ENCODE results near the gene PPP1R3G.

GRCh38 chr6:5084781-5085647 lies at the start of gene PPP1R3G:
- TF ChIP-seq, protein P1, sequence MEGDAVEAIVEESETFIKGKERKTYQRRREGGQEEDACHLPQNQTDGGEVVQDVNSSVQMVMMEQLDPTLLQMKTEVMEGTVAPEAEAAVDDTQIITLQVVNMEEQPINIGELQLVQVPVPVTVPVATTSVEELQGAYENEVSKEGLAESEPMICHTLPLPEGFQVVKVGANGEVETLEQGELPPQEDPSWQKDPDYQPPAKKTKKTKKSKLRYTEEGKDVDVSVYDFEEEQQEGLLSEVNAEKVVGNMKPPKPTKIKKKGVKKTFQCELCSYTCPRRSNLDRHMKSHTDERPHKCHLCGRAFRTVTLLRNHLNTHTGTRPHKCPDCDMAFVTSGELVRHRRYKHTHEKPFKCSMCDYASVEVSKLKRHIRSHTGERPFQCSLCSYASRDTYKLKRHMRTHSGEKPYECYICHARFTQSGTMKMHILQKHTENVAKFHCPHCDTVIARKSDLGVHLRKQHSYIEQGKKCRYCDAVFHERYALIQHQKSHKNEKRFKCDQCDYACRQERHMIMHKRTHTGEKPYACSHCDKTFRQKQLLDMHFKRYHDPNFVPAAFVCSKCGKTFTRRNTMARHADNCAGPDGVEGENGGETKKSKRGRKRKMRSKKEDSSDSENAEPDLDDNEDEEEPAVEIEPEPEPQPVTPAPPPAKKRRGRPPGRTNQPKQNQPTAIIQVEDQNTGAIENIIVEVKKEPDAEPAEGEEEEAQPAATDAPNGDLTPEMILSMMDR (IDR thresholded peaks at IDR 0.05), result no peak
- no peak for TF ChIP-seq POLR2A (IDR thresholded peaks at IDR 0.05)

All from lower leg skin (tissue), 3 donors.